IMR-90 (cell line): ENCODE data around the gene WBP2. TPM values are rescaled to one million over a fixed set of nuclear protein-coding genes. Genes with fewer than 3 reads are reported as not detected.

ENCODE experiments used
- ATAC-seq: fragments of 200-7000 bp; cut with Tn5 transposase; 2 replicates; pipeline ENCODE4 v1.9.1; 2020; ENCODE audit warnings: low read depth, mild to moderate bottlenecking, moderate library complexity
- BruUV-seq: library from RNA; stranded (reverse); fragments of 400-500 nt; replicated peaks from 2 replicates; lab custom pipeline; 2021; lab: Mats Ljungman, UMichigan
- CTCF ChIA-PET: fragments of 300-600 bp; formaldehyde crosslinking; extraction: SDS; loops from one replicate; lab custom pipeline; 2021; ENCODE audit warnings: antibody characterized with exemption; lab: Yijun Ruan, JAX
- POLR2A ChIA-PET: fragments of 300-600 bp; sonication (Branson Sonifier 250); formaldehyde crosslinking; loops from one replicate; lab custom pipeline; 2022; ENCODE audit warnings: antibody characterized with exemption; ENCODE audit not compliant: unreplicated experiment; lab: Charles Lee
- DNase-seq: peaks from one replicate; pipeline ENCODE4 v3.0.0; 2013
- H2AFZ ChIP-seq: replicated peaks from 2 replicates; pipeline ENCODE3; 2013; ENCODE audit warnings: low read length, mild to moderate bottlenecking; ENCODE audit not compliant: poor library complexity
- H2AK5ac ChIP-seq: 2 replicates; pipeline ENCODE4 v1.6.1; 2013; ENCODE audit warnings: low read depth, low read length, inconsistent platforms
- H2AK9ac ChIP-seq: replicated peaks from 2 replicates; pipeline ENCODE3; 2013; ENCODE audit warnings: mild to moderate bottlenecking, low read depth, low read length, moderate library complexity; ENCODE audit not compliant: poor library complexity
- H2BK120ac ChIP-seq: 2 replicates; pipeline ENCODE4 v1.6.1; 2013; ENCODE audit warnings: low read depth, low read length, inconsistent platforms
- H2BK15ac ChIP-seq: 3 replicates; pipeline ENCODE4 v1.6.1; 2013; ENCODE audit warnings: low read depth, low read length, inconsistent platforms
- H2BK20ac ChIP-seq: 2 replicates; pipeline ENCODE4 v1.6.1; 2013; ENCODE audit warnings: low read depth, mild to moderate bottlenecking, inconsistent platforms, low read length, moderate library complexity
- H2BK5ac ChIP-seq: 2 replicates; pipeline ENCODE4 v1.6.1; 2013; ENCODE audit warnings: mild to moderate bottlenecking, low read depth, low read length, inconsistent platforms; ENCODE audit not compliant: poor library complexity, severe bottlenecking
- H3K14ac ChIP-seq: replicated peaks from 2 replicates; pipeline ENCODE4 v1.6.1; 2013; ENCODE audit warnings: low read depth, low read length, inconsistent platforms
- H3K18ac ChIP-seq: 2 replicates; pipeline ENCODE4 v1.6.1; 2013; ENCODE audit warnings: low read depth, low read length, control low read depth
- H3K23ac ChIP-seq: 2 replicates; pipeline ENCODE4 v1.6.1; 2013; ENCODE audit warnings: low read depth, low read length, inconsistent platforms
- H3K27ac ChIP-seq: 2 replicates; pipeline ENCODE4 v1.5.1; 2013; ENCODE audit warnings: mild to moderate bottlenecking, control low read depth, low read length; ENCODE audit not compliant: insufficient read depth
- H3K27me3 ChIP-seq: 2 replicates; pipeline ENCODE4 v1.6.1; 2013; ENCODE audit warnings: low read length; ENCODE audit not compliant: control insufficient read depth, insufficient read depth
- H3K36me3 ChIP-seq: 2 replicates; pipeline ENCODE4 v1.6.1; 2013; ENCODE audit warnings: low read length, mixed read lengths; ENCODE audit not compliant: control insufficient read depth, insufficient read depth
- H3K4ac ChIP-seq: 2 replicates; pipeline ENCODE4 v1.6.1; 2013; ENCODE audit warnings: low read depth, low read length, inconsistent platforms
- H3K4me1 ChIP-seq: 2 replicates; pipeline ENCODE4 v1.6.1; 2013; ENCODE audit warnings: low read length, mixed read lengths; ENCODE audit not compliant: control insufficient read depth, insufficient read depth
- H3K4me2 ChIP-seq: 2 replicates; pipeline ENCODE4 v1.6.1; 2013; ENCODE audit warnings: low read depth, mild to moderate bottlenecking, control low read depth, low read length, moderate library complexity
- H3K4me3 ChIP-seq: 2 replicates; pipeline ENCODE4 v1.5.1; 2013; ENCODE audit warnings: low read depth, mild to moderate bottlenecking, control low read depth, low read length, moderate library complexity; ENCODE audit not compliant: insufficient read depth
- H3K56ac ChIP-seq: 2 replicates; pipeline ENCODE4 v1.6.1; 2013; ENCODE audit warnings: low read length, inconsistent platforms; ENCODE audit not compliant: insufficient read depth; ENCODE audit errors: extremely low read depth
- H3K79me1 ChIP-seq, 2 experiments: 2 replicates each; pipeline ENCODE4 v1.6.1; 2013; ENCODE audit warnings: low read length in 2 of 2, inconsistent platforms in 1 of 2, low read depth in 1 of 2
- H3K9ac ChIP-seq: 2 replicates; pipeline ENCODE4 v1.6.1; 2013; ENCODE audit warnings: low read depth, low read length, control low read depth
- H3K9me1 ChIP-seq: 2 replicates; pipeline ENCODE4 v1.6.1; 2013; ENCODE audit warnings: low read length, inconsistent platforms; ENCODE audit not compliant: insufficient read depth
- H3K9me3 ChIP-seq: 2 replicates; pipeline ENCODE4 v1.6.1; 2013; ENCODE audit warnings: low read length; ENCODE audit not compliant: control insufficient read depth, insufficient read depth
- H4K20me1 ChIP-seq: 2 replicates; pipeline ENCODE4 v1.6.1; 2013; ENCODE audit warnings: low read length, inconsistent platforms; ENCODE audit not compliant: insufficient read depth
- H4K5ac ChIP-seq: 2 replicates; pipeline ENCODE4 v1.6.1; 2013; ENCODE audit warnings: mild to moderate bottlenecking, low read depth, low read length, control low read depth
- H4K8ac ChIP-seq, 2 experiments: 2 replicates each; pipeline ENCODE4 v1.6.1; 2013; ENCODE audit warnings: low read depth in 2 of 2, low read length in 2 of 2, control low read depth in 1 of 2, inconsistent platforms in 1 of 2
- H4K91ac ChIP-seq: 2 replicates; pipeline ENCODE4 v1.6.1; 2013; ENCODE audit warnings: low read depth, low read length, inconsistent platforms; ENCODE audit not compliant: insufficient read depth
- BHLHE40 ChIP-seq: fragments of 150-350 bp; IDR thresholded peaks from 2 replicates; pipeline ENCODE4 v1.6.1; 2016; ENCODE audit warnings: mild to moderate bottlenecking, low read depth, low read length
- CEBPB ChIP-seq: IDR thresholded peaks from 2 replicates; pipeline ENCODE4 v1.6.1; 2012; ENCODE audit warnings: low read depth, low read length, improper control_type of control experiment
- CHD1 ChIP-seq: IDR thresholded peaks from 2 replicates; pipeline ENCODE4 v1.6.1; 2012; ENCODE audit warnings: low read depth, low read length, improper control_type of control experiment
- CTCF ChIP-seq: conservative IDR thresholded peaks from 2 replicates; pipeline ENCODE4 v1.5.1; 2012; ENCODE audit warnings: mild to moderate bottlenecking, low read depth, low read length, improper control_type of control experiment
- FOS ChIP-seq: fragments of 150-350 bp; IDR thresholded peaks from 2 replicates; pipeline ENCODE4 v1.6.1; 2016; ENCODE audit warnings: low read depth, low read length
- MXI1 ChIP-seq: IDR thresholded peaks from 2 replicates; pipeline ENCODE4 v1.6.1; 2012; ENCODE audit warnings: low read depth, mild to moderate bottlenecking, low read length, moderate library complexity, borderline replicate concordance
- NFE2L2 ChIP-seq: fragments of 150-350 bp; IDR thresholded peaks from 2 replicates; pipeline ENCODE4 v1.6.1; 2016; ENCODE audit warnings: low read depth, mild to moderate bottlenecking, low read length
- POLR2A ChIP-seq: IDR thresholded peaks from 2 replicates; pipeline ENCODE4 v1.6.1; 2012; ENCODE audit warnings: mild to moderate bottlenecking, low read depth, low read length
- RAD21 ChIP-seq: IDR thresholded peaks from 2 replicates; pipeline ENCODE4 v1.6.1; 2012; ENCODE audit warnings: low read length, improper control_type of control experiment
- RCOR1 ChIP-seq: IDR thresholded peaks from 2 replicates; pipeline ENCODE4 v1.6.1; 2012; ENCODE audit warnings: mild to moderate bottlenecking, low read length, improper control_type of control experiment; ENCODE audit not compliant: insufficient replicate concordance
- RFX5 ChIP-seq: IDR thresholded peaks from 2 replicates; pipeline ENCODE4 v1.8.0; 2012; ENCODE audit warnings: low read depth, mild to moderate bottlenecking, low read length, moderate library complexity
- SMC3 ChIP-seq: fragments of 150-350 bp; IDR thresholded peaks from 2 replicates; pipeline ENCODE4 v1.6.1; 2016; ENCODE audit warnings: low read depth, mild to moderate bottlenecking, antibody characterized with exemption, low read length, moderate library complexity
- WGBS, 2 experiments: methylation state at CpG; one replicate each; pipeline versions ENCODE4 v1.1.5 to v1.1.7; 2013; ENCODE audit warnings: missing lambda C conversion rate in 2 of 2; ENCODE audit not compliant: insufficient read length in 1 of 2; ENCODE audit errors: extremely low coverage in 2 of 2; 5-methylcytosine and 5-hydroxymethylcytosine counted together
- dilution Hi-C: fragments of 300-500 bp; cut with HindIII; formaldehyde crosslinking; loops from one replicate; pipeline ENCODE4 v1.14.3; 2018; ENCODE audit warnings: low sequenced_read_pairs; ENCODE audit not compliant: unreplicated experiment
- in situ Hi-C: fragments of 300-500 bp; cut with MboI; formaldehyde crosslinking; loops from 3 replicates; pipeline ENCODE4 v1.14.3; 2019; ENCODE audit warnings: low sequenced_read_pairs, inconsistent platforms, mixed read lengths
- intact Hi-C: fragments of 100-400 bp; cut with micrococcal nuclease; formaldehyde crosslinking; loops from 2 replicates; pipeline ENCODE4 v1.10.0; 2022
- polyA plus RNA-seq, 3 experiments: library from polyadenylated mRNA; depleted of rRNA; stranded (reverse); fragments of >200 nt; gene quantifications; 2 replicates each; pipeline ENCODE4 v1.2.3, GENCODE V29; 2012; ENCODE audit warnings: low replicate concordance in 1 of 3
- total RNA-seq: library from RNA; depleted of rRNA; stranded (reverse); fragments of >200 nt; gene quantifications from 2 replicates; pipeline ENCODE4 v1.2.3, GENCODE V29; 2012

Gene WBP2
- total and polyA plus RNA-seq, 2 of the 4 experiments (the other 2 are of a cell fraction), result 9.0 to 35.5 TPM

DNA sequence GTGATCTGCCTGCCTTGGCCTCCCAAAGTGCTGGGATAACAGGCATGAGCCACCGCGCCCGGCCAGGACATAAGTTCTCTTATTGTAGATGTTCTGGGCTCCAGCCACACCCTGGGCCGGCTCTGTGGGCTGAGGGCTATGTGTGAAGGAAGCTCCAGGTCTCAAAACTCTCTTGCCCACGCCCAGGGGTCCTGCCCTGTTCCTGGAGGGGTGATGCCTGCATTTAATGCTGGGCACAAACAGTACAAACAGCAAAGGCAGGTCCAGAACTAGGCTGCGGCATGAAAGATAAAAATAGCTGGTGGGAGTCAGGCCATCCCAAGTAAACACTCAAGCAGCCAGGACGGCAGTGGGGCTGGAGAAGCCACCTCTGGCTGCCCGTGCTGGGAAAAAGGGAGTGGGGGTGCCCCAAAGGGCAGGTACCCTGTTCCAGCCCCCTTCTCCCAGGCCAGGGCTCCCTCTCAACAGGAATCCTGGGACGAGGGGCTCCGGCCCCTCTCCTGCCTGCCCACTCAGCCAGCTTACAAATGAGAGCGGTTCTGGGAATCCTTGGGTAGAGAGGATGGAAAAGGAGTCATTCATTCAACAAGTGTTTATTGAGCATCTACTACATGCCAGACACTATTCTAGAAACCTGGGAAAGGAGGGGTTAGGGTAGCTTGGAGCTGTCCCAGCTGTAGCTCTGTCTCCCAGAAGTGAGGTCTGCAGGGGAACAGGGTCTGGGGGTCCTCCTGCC lies 18.6 kb upstream of the WBP2 start:
- no peak for DNase-seq
- H3K9me3 ChIP-seq, result no peaks in the 10 kb centered on the region
- peaks cover 6% of the 10 kb centered on the region; the same call in 1 of the 2 replicates for H3K36me3 ChIP-seq
- in situ Hi-C loops (no loop called here), intact Hi-C loops (loop anchor here (10.0 kb wide), 1 partner anchor 89 kb away; the partner anchor contains the start of gene UNK), dilution Hi-C loops (no loop called here)
- H2BK15ac ChIP-seq, result no peak overlapping the region
- peaks cover 5 to 43% of the 10 kb centered on the region in 2 experiments; a peak in 3 of 4 replicates for H3K79me1 ChIP-seq
- H3K14ac ChIP-seq, result no peak overlapping the region
- ChIA-PET CTCF (no interaction called here), POLR2A (interaction anchor here (1.2 kb wide), 1 partner anchor 94 kb away, joined by 4 read pairs; a partner anchor contains a TSS)
- no peak overlapping the region for H4K5ac ChIP-seq
- no peak for TF ChIP-seq CHD1
- TF ChIP-seq CTCF, result no peak
- TF ChIP-seq POLR2A, result no peak
- no peak for TF ChIP-seq FOS
- TF ChIP-seq RCOR1, result no peak
- TF ChIP-seq RAD21, result no peak
- TF ChIP-seq BHLHE40, result no peak
- TF ChIP-seq CEBPB, result no peak
- no peak for TF ChIP-seq RFX5
- TF ChIP-seq NFE2L2, result no peak
- no peak for TF ChIP-seq SMC3
- no peak for TF ChIP-seq MXI1
- H3K27ac ChIP-seq, result no peak overlapping the region
- H3K4me3 ChIP-seq, result no peak overlapping the region
- H3K27me3 ChIP-seq, result no peaks in the 10 kb centered on the region; the same call in 1 of the 2 replicates
- H2BK120ac ChIP-seq, result no peak overlapping the region
- H3K56ac ChIP-seq, result no peak overlapping the region
- H3K4ac ChIP-seq, result peak overlapping the region; percentile 40; the same call in 1 of the 2 replicates
- 94% methylated on average over 3 of the region's 11 CpGs; no CpG with 5 or more reads in 1 of the 2 experiments for WGBS, 2 experiments
- H3K18ac ChIP-seq, result no peak overlapping the region
- no peak overlapping the region for H4K91ac ChIP-seq
- peak overlapping the region in 1 of 2 experiments; percentile 10; a peak in 1 of 4 replicates for H4K8ac ChIP-seq
- peak overlapping the region; percentile 86 for H2AK9ac ChIP-seq
- ATAC-seq, result no peak
- BruUV-seq, result no TSS peak
- no peak overlapping the region for H3K9ac ChIP-seq
- peaks cover 10% of the 10 kb centered on the region; the same call in 1 of the 2 replicates for H4K20me1 ChIP-seq
- H2BK20ac ChIP-seq, result no peak overlapping the region
- H3K23ac ChIP-seq, result no peak overlapping the region
- no peak overlapping the region for H3K4me2 ChIP-seq
- peaks cover 40% of the 10 kb centered on the region for H3K4me1 ChIP-seq
- peak overlapping the region; percentile 33 for H2AFZ ChIP-seq
- H2BK5ac ChIP-seq, result no peak overlapping the region
- H2AK5ac ChIP-seq, result peak overlapping the region; percentile 20
- peaks cover 16% of the 10 kb centered on the region for H3K9me1 ChIP-seq
